LNCaP clone FGC (cell line): ENCODE measurements around the gene F12.
A peak's percentile ranks its signal among the peaks of the same experiment; 100 is the strongest.

Source experiments
- DNase-seq: peaks from one replicate; pipeline ENCODE4 v3.0.0-alpha.2; 2011; ENCODE audit warnings: low read depth
- H3K4me3 ChIP-seq: 2 replicates; pipeline ENCODE4 v1.5.1; 2011; ENCODE audit warnings: mild to moderate bottlenecking, low read depth, low read length, control low read depth
- TF ChIP-seq, protein P1 (sequence below): IDR thresholded peaks from 2 replicates; pipeline ENCODE4 v1.5.1; 2012; ENCODE audit warnings: mild to moderate bottlenecking; ENCODE audit not compliant: control insufficient read depth, insufficient read depth; ENCODE audit errors: extremely low read depth

The F12 gene

GRCh38 chr5:177455661-177456590, 46.6 kb upstream of the F12 start:
- TF ChIP-seq, protein P1, sequence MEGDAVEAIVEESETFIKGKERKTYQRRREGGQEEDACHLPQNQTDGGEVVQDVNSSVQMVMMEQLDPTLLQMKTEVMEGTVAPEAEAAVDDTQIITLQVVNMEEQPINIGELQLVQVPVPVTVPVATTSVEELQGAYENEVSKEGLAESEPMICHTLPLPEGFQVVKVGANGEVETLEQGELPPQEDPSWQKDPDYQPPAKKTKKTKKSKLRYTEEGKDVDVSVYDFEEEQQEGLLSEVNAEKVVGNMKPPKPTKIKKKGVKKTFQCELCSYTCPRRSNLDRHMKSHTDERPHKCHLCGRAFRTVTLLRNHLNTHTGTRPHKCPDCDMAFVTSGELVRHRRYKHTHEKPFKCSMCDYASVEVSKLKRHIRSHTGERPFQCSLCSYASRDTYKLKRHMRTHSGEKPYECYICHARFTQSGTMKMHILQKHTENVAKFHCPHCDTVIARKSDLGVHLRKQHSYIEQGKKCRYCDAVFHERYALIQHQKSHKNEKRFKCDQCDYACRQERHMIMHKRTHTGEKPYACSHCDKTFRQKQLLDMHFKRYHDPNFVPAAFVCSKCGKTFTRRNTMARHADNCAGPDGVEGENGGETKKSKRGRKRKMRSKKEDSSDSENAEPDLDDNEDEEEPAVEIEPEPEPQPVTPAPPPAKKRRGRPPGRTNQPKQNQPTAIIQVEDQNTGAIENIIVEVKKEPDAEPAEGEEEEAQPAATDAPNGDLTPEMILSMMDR = peak; percentile 99
- H3K4me3 ChIP-seq = peak overlapping the region; percentile 60
- peak; percentile 56 for DNase-seq

GRCh38 chr5:177455036-177455660, 45.8 kb upstream of the F12 start:
- DNase-seq = peak; percentile 52
- TF ChIP-seq, protein P1 = peak; percentile 86
- H3K4me3 ChIP-seq = peak overlapping the region; percentile 60

GRCh38 chr5:177454397-177455035, 45.2 kb upstream of the F12 start:
- peak overlapping the region; percentile 60 for H3K4me3 ChIP-seq
- DNase-seq = no peak
- TF ChIP-seq, protein P1 = peak; percentile 89

DNA sequence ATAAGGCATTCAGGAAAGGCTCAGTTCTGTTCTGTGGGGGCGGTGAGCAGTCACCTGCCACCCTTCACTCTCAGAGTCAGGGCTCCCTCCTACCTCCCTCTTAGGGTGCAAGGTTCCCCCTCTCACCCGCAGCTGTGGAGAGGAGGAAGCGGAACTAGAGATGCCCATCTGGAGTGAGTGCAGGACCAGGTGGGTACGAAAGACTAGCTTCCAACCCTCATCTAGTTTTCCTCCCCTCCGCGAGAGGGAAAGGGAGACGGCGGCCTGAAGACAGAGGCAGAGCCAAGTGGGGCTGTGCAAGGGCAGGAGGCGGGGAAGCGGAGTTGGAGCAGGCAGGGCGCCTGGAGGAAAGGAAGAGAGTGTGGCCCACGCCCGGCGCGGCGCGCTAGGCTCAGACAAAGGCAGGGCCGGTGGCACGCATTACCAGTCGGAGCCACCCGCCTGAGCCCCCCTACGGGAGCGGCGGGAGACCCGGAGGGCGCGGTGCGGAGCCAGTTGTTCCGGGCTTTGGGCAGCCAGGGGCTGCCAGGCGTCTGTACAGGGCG, 44.6 kb upstream of the F12 start:
- TF ChIP-seq, protein P1 = no peak
- H3K4me3 ChIP-seq = peak overlapping the region; percentile 60
- no peak for DNase-seq

GRCh38 chr5:177452688-177453638, 43.6 kb upstream of the F12 start:
- DNase-seq = no peak
- no peak overlapping the region for H3K4me3 ChIP-seq
- TF ChIP-seq, protein P1 = no peak
